Nephron progenitor cell (in vitro differentiated cells): ENCODE results near the gene SLC26A6.

Experiments
- DNase-seq: peaks from one replicate; pipeline ENCODE4 v3.0.0; 2021
- H3K27ac Mint-ChIP-seq: 2 replicates; pipeline ENCODE4 v1.8.0; 2021; ENCODE audit warnings: mild to moderate bottlenecking, moderate library complexity, mixed read lengths
- H3K27me3 Mint-ChIP-seq: 2 replicates; pipeline ENCODE4 v1.8.0; 2021; ENCODE audit warnings: mild to moderate bottlenecking, low read depth, mixed read lengths; ENCODE audit not compliant: poor library complexity
- H3K36me3 Mint-ChIP-seq: 2 replicates; pipeline ENCODE4 v1.8.0; 2021; ENCODE audit warnings: low read depth, mixed read lengths
- H3K4me1 Mint-ChIP-seq: 2 replicates; pipeline ENCODE4 v1.8.0; 2021; ENCODE audit warnings: mixed read lengths
- H3K4me3 Mint-ChIP-seq: 2 replicates; pipeline ENCODE4 v1.8.0; 2021; ENCODE audit warnings: mild to moderate bottlenecking, moderate library complexity, mixed read lengths
- H3K9me3 Mint-ChIP-seq: 2 replicates; pipeline ENCODE4 v1.8.0; 2021; ENCODE audit warnings: mild to moderate bottlenecking, moderate library complexity, mixed read lengths
- CTCF ChIP-seq: fragments of 200-600 bp; sonication (generic); IDR thresholded peaks from 2 replicates; pipeline ENCODE4 v1.5.0; 2021; ENCODE audit warnings: antibody characterized with exemption

The SLC26A6 gene

GRCh38 chr3:48641396-48641795 is 6.1 kb upstream of the SLC26A6 start:
- Mint-ChIP-seq H3K9me3 (no peaks in the 10 kb centered on the region), H3K27ac (peak overlapping the region; percentile 58), H3K27me3 (peaks cover 10% of the 10 kb centered on the region), H3K4me3 (no peak overlapping the region), H3K4me1 (peaks cover 60% of the 10 kb centered on the region), H3K36me3 (peaks cover 22% of the 10 kb centered on the region)
- no peak for TF ChIP-seq CTCF
- peak; percentile 24 for DNase-seq

GRCh38 chr3:48639944-48640606 is 4.8 kb upstream of the SLC26A6 start:
- TF ChIP-seq CTCF: no peak
- Mint-ChIP-seq H3K9me3 (no peaks in the 10 kb centered on the region), H3K4me1 (peaks cover 67% of the 10 kb centered on the region), H3K27ac (peak overlapping the region; percentile 42), H3K4me3 (no peak overlapping the region), H3K36me3 (peaks cover 22% of the 10 kb centered on the region), H3K27me3 (peaks cover 10% of the 10 kb centered on the region)
- no peak for DNase-seq

GRCh38 chr3:48637305-48637704 is 2.0 kb upstream of the SLC26A6 start:
- DNase-seq: no peak
- no peak overlapping the region for H3K27ac Mint-ChIP-seq

GRCh38 chr3:48636149-48636655 is 941 bp upstream of the SLC26A6 start:
- Mint-ChIP-seq H3K4me3 (peak overlapping the region; percentile 85), H3K9me3 (no peaks in the 10 kb centered on the region), H3K36me3 (peaks cover 8% of the 10 kb centered on the region), H3K27me3 (peaks cover 8% of the 10 kb centered on the region), H3K4me1 (peaks cover 62% of the 10 kb centered on the region), H3K27ac (peak overlapping the region; percentile 94)
- no peak for DNase-seq
- TF ChIP-seq CTCF: no peak

More at GRCh38 chr3:48637305-48637704, 2.0 kb upstream of the SLC26A6 start:
- TF ChIP-seq CTCF: no peak
- Mint-ChIP-seq H3K4me3 (peak overlapping the region; percentile 55), H3K9me3 (no peaks in the 10 kb centered on the region), H3K4me1 (peaks cover 73% of the 10 kb centered on the region), H3K36me3 (peaks cover 5% of the 10 kb centered on the region), H3K27me3 (peaks cover 10% of the 10 kb centered on the region)

- Mint-ChIP-seq H3K27me3 (peaks cover 8% of the 10 kb centered on the region), H3K36me3 (peaks cover 8% of the 10 kb centered on the region), H3K27ac (no peak overlapping the region), H3K4me1 (peaks cover 52% of the 10 kb centered on the region), H3K4me3 (peak overlapping the region; percentile 85), H3K9me3 (no peaks in the 10 kb centered on the region)
- peak; percentile 62 for DNase-seq
- no peak for TF ChIP-seq CTCF
Measured at GRCh38 chr3:48634661-48635221, 520 bp downstream of the SLC26A6 start.
